HG02610 (cell line): ENCODE measurements around the gene PTCH1.

ENCODE experiments used
- ATAC-seq: cut with Tn5 transposase; IDR thresholded peaks from one replicate; pipeline ENCODE4 v1.9.1; 2021; ENCODE audit warnings: mild to moderate bottlenecking, moderate library complexity; ENCODE audit not compliant: unreplicated experiment

Gene PTCH1

DNA sequence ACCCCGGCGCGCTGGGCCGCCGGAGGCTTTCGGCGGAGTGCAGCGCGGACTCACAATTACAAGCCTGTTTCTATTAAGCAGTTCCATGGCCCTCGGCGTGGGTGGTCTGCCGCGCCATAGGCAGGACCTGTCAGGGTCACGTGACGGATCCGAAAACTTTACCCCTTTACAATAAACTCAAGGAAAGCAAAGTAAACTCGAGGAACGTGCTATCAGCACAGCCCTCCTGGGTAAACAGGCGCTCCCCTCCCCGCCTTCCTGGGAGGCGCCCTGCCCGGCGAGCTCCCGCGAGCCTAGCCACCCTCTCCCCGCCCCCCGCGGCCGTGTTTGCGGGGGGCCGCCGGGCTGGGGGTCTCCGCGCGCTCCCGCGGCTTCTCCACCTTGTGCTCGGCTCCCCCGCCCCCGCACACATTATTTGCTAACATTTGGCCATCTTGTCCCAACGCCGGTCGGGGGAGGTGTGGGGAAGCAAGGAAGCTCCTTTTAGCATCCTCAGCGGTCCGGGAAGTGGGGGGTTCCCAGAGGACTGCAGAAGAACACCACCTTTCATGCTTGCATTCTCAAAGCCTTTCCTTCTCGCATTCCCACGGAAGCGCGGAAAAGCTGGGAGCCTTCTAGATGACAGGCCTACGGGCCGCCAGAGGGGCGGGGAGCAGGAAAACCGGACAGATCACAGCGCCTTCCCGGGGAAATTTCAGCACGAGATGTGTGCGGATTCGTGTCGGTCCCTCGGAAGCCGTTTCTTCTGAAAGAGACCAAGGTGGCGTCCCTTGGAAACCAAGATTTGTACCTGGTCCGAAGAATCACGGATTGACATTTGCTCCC lies at the start of gene PTCH1:
TSS of gene PTCH1 (minus strand) at position 238 of the 825 bp plus-strand sequence.
- no peak for ATAC-seq

DNA sequence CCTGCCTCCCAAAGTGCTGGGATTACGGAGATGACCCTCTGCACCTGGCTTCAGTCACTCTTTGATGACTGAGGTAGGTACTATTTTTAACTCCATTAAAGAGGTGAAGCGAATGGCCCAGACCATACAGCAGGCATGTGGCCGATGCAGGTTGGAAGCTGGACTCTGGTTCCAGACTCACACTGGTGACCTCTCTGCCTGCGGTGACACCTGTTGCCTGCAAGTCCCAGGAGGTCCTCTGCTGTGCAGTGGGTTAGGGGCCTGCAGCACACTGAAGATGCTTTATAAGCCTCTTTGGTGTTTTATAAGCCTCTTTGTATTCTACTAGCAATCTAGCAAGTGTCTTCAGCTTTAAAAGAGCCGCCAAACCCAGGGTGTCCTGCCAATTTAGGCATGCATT lies 49.2 kb upstream of the PTCH1 start:
- ATAC-seq = no peak

DNA sequence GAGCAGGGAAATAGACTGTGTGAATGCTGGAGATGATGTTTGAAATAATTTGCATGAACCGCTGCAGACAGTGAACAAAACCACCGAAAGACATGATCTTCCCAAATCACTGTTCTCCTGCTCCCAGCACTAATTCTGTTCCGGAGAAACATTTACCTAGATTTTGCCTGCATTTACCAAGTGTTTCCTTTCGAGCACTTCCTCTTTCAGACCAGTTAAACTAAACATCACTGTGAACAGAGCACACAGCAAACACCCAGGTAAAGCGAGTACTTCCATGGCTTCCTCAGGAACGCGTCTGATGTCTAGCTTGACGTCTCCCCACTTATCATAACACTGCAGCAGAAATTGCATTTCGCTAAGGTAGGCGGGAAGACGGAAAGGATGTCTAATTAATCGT lies 45.1 kb upstream of the PTCH1 start:
- ATAC-seq = no peak

DNA sequence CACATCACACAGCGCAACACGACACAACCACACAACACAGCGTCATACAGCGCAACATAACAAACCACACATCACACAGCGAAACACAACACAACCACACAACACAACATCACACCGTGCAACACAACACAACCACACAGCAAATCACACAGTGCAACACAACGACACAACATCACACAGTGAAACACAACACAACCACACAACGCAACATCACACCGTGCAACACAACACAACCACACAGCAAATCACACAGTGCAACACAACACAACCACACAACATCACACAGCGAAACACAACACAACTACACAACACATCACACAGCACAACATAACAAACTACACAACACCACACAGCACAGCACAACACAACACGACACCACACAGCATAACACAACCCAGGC lies 40.4 kb upstream of the PTCH1 start:
- ATAC-seq = no peak

DNA sequence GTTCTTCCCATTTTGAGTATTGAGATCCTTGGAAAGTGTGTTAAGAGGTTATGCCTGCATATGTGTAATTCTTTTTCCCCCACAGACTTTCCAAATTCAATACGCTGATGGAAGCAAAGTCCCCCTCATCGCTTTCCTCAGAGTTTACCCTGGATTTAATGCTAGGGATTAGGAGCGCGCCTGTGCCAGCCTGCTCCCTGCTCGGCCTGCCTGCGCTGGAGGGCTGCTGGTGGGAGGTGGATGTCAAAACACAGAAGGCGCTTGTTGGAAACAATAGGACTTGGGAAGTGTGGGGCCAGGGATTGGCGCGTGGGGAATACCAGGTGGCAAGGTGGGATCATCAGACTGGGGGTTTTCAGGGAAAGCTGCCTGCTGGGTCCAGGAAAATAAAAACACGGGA lies 39.8 kb upstream of the PTCH1 start:
- ATAC-seq = no peak

DNA sequence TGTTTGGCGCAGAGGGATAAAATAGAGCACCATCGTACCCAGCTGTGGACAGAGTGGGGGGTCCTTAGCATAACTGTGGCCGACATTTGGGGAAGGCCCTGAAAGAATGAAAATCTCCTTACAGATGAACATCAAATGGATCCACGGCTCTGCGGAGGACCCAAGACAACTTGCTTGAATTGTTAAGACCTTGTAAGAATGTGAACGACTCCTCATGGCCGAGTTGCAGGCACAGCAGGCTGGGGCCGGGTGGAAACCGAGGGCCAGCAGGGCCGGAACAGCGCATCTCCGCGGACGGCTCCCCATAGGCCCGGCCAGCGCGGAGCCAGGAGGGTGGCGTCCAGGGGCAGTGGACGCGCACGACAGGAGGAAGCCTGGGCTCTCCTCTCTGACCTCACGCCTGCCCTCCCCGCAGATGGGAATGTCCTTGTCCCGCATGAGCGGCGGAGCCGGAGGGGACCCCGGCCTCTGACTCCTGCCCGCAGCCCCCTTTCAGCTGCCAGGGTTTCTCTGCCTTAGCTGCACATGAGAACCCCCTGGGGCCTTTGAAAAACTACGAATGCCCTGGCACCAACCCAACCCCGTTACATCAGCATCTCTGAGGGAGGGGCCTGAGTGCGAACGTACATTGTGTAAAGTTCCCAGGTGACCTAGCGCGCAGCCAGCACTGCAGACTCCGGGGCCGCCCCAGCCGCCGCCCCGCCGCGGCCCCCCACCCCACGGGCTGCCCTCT lies 36.2 kb upstream of the PTCH1 start:
- ATAC-seq = no peak

DNA sequence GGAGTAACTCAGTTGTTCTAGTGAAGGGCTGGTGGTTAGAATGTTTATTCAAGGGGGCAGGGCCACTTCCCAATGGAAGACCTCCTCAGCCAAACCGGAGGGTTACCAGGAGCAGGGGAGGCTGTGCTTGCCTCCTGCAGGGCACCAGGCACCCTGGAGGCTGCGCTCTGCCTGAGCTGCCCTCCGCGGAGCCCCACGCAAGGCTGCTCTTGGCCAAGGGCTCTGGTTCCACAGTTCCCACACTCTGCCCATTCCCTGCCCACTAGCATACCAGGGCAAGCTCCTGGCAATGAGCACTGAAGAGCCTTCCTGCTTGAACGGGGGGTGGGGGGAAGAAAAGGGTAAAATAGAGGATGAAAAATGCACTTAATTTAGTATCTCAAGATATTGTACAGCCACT lies 35.5 kb upstream of the PTCH1 start:
- ATAC-seq = no peak

DNA sequence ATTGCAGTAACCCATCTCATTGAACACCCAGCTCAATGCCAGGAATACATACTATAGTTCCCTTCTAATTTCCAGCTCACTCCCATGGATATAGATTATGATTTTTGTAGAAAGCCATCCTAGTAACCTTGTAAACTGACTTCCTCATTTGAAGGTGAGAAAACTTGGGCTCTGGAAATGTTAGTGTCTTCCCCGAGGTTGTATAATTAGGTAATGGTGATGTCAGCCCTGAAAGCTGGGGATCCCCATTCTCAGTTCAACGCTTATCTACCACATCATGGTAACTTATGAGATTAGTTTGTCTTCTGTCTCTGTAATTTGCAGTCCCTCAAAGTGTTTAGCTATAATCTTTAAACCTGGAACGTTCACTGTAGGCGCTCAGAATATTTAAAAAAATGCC lies 34.6 kb upstream of the PTCH1 start:
- ATAC-seq = peak; percentile 60

DNA sequence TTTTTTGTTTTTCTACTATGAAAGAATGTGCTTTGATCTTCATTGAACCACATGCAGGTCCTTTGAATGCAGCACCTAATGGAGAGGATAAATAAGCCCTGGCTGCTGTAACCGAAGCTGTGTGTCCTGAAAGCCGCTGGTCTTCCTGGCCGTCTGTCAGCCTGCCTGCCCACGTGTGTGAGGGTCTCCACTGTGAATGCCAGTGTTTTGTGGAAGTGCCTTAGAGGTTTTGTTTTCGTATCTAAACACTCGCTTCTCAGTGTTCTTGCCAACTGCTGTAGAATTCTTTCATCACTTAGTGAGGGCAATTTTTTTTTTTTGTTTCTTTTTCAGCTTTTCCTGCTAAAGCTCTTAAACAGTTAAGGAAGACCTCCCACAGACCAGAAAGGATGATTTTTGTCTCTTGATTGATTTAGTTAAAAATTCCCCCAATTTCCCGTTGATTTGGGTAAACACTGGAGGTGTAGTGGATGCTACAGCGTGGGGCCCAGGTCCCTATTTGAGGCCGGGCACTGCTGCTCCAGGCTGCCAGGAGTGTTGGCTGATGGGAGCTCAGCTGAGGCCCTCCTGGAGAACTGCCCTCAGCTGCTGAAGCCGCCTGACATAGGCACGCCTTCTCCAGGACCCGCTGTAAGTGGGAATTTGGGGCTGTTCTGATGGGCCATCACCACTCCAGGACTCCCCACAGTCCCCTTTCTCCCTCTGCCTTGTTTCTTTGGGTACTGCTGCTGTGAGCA lies 29.2 kb upstream of the PTCH1 start:
- ATAC-seq = no peak

DNA sequence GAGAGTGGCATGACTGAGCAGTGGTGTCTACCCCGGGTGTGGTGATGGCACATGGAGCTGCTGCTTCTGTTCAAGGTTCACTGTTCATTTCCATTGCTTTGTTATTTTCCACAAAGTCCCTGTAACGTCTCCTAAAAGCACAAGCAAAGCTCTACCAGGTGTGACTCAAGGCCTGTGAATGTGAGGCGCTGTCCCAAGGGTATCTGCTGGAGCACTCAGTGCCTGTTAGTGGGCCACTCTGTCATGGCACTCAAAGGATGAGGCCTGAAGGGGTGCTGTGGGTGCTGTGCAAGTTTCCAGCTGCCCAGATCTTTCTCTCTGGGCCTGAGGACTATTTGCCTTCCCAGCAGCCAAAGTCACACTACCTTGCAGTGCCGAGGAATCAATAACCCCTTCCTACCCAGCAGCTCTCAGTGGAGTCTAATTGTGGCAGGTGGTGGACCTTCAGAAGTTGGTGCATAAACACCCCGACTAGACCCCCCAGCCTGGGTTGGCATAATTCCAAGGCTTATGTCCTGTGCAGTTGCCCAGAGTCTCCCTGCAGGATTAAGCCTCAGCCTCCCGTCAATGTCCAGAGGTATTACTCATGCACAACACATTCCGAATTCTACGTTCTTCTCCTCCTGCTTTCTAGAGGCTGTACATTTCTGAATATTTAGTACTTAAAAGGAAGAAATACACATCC lies 17.4 kb upstream of the PTCH1 start:
- ATAC-seq = no peak

DNA sequence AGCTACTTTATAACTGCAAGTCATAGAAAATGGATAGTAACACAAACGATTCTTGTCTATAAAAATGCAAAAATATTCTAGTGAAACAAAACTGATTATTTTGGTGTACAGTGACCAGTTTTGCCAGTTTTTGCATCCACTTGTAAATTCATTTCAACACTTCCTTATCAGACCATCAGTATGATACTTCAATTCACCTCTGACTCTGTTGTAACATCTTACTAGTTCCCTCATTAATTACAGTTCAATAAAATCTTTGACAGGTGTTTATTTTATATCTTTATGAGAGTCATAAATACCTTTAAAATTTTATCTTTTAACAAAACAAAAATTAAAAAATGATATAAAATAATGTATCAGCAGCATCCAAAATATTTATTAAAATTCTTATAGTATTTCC lies 13.1 kb upstream of the PTCH1 start:
- no peak for ATAC-seq

DNA sequence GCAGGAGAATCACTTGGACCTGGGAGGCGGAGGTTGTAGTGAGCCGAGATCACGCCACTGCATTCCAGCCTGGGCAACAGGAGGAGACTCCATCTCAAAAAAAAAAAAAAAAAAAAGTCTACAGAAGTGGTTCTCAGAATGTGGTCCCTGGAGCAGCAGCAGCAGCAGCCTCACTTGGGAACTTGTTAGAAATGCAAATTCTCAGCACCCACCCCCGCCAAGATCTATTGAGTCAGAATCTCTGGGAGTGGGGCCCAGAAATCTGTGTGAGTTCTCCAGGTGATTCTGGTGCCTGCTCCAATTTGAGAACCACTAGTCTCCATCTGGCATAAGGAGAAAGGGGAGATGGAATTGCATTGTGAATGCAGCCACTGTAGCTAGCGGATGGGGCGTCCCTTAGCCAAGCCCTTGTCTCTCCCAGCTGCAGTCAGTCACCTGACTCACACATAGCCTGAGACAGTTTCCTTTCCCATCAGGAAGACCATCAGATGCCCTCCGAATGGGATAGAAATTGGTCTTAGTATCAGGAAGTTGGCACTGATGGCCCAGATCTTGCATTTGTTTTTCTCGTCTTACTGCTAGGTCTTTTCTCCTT lies 12.2 kb upstream of the PTCH1 start:
- ATAC-seq = no peak

DNA sequence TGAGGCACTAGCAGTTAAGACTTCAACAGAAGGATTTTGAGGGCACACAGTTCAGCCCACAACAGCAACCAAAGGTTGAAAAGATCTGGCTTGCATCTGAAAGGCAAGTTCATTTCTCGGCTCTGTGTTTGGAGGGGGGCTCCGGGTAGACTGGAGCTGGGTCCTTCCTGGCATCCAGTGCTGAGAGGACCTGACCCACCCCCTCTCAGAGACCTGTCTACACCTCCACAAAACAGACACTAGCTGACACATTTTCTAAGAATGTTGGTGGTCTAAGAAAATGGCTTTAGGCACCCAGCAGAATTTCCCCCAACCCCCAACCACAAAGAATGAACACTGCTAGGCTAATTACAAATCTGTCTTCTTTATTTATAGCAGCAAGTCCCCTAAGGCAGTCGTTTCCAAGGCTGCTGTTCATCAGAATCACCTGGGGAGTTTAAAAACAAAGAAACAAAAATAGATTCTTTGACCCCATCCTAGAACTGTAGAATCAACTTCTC lies 6.2 kb upstream of the PTCH1 start:
- ATAC-seq = no peak

DNA sequence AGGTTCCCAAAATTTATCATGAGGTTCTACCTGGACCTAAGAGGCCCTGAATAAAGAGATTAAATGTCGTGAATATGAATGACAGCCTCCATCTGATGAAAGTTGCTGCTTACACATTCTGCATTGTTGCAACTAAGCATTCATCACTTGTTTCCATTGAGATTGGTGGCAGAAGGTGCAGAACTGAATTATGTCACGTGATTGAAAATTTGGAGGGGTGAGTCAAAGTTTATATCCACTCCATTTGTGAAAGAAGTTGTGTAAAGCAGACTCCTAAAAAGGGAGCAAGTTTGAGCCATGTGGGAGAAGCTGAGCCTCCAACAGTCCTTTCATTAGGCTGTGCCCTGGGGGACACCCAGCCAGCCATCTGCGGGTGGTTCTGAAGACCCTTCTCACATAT lies 4.9 kb upstream of the PTCH1 start:
- ATAC-seq = no peak

DNA sequence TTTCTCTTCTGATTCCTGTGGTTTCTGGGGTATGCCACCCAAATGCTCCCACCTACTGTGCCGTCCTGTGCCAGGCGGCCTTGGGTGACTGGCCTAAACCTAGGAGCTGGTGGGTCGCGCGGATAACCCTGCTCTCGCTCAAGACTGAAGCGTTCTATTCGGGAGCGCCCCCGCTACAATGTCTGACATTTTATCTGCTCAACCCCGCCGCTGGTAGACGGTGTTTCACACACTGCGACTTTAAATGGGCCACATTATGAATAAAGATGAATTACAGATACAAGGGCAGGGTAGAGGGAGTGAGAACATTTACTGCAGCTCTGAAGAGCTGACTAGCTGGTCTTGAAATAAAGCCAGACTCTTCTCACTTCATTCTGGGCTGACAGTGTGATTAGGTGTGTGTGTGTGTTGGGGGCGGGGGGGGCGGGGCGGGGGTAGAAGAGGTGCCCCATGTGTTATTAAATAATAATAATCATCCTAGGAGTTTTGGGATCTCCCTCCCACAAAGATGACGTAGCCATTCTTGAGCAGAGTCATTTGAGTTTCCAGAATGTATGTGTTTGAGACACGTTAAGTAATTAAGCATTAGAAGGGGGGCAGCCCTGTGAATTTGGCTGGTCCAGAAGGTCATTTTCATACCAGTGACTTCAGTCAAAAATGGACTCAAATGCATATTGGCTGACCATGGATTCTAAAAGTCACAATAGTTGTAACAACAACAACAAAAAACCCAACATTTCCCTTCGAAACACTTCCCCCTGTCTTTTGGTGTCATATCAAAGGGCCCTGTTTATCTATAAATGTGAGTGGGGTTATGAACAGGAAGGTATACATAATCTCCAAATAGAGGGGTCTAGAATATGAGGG lies 1.0 kb upstream of the PTCH1 start:
- no peak for ATAC-seq

DNA sequence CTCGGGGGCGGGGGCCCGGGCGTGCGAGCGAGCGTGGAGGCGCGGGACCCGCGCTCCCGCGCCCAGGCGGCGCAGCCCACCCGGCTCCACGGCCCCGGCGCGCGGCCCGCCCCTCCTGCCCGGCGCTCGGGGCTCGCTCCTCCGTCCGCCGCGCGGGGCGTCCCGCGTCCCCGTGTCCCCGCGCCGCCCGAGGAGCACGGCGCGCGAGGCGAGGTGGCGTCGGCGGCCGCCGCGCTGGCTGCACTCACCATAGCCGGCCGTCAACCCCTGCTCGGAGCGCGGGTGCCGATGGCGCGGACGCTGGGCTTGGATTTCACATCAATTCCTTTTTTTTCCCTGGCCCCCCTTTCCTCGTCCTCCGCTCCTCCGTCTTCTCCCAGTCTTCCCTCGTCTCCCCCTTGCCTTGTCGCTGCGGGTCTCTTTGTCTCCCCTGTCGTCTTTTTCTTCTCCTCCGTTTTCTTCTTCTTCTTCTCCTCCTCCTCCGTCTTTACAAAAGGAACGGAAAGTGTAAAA lies 494 bp downstream of the PTCH1 start:
- no peak for ATAC-seq

DNA sequence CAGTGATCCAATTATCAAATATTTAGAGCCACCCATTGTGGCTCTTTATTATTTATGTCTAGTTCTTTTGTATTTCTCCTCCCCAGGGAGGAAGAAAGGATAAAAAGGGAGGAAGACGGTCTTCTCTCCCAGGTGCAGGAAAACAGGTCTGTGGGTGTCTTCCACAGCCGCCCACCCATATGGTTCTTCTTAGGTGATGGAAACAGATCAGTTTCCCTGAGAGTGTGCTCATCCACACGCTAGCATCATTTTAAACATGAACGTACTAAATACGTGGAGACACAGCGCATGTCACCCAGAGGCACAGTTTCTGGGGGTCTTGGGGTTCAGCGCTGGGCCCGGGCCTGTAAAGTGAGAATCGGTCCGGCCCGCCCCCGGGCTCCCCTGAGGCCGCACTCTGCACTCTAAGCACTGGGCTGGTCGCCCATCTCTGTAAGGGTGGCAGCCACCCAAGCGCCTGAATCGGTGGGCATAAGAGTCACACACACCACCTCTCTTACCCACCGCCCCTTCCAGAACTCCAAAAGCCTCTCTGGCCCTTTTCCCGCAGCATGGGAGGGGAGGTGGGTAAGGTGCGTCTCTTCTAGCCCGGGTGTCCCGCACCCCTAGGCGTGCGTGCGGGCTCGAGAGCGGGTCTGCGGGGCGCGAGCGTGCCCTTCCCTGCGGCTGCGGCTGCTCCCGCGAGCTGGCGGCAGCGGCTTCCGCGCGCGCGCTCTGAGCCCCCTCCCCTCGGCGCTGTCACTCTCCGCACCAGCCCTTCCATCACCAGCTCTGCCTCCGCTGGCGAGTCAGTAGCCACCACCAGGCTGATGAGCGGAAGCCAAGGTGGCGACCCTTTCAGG lies 1.3 kb downstream of the PTCH1 start:
- ATAC-seq = no peak

DNA sequence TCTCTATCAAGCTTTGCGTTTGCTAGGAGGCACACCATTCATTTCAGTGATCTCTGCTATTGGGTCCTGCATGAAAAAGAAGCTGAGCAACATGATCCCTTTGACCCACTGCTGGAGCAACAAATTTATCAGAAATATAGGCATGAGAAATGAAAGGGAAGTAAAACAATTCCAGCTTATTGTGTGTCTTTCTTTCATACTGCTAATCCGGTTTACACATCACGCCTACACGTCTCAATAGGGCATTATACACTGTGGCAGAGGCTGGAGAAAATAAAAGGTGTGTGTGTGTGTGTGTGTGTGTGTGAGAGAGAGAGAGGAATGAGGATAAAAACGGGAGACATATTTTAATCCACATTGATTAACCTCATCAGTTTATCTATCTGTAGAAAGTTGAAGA lies 2.4 kb downstream of the PTCH1 start:
- ATAC-seq = no peak

DNA sequence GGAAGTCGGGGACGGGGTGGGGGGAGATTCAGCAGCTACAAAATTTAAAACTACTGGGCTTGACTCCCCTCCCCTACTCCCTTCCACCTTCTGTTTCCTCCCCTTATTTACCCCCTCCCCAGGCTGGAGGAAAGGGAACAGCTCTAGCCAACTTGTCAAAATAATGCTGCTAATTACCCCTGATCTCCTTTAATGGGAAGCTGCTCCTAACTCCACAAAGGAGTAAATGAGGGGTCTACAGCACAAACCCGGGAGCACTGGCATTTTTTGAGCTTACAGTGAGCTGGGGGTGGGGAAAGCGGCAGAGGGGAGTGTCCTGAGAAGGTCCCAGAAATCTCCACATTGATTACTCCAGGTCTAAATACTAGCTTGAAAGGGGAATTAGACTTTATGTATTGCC lies 3.1 kb downstream of the PTCH1 start:
- ATAC-seq = no peak
